ENCODE results near the gene C13orf42.

The C13orf42 gene

DNA sequence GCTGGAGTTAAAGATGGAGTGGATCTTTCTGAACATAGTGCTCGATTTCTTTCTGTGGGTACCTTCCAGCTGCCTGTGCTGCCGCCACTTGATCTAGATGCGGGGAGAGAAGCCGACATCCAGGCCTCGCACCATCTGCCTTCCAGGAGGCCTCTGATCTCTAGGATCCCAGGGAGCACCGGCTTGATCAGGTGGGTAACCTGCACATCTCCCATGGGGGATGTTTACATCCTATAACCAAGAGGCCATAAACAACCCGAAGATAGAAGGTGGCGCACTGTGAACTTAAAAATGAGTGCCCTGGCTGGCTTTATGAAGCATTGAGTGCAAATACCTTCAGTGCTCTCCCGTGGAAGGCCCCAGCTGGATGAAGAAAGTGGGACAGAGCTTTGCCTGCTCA is at the start of gene C13orf42:
C13orf42 (minus strand) TSS at position 101 of the 400 bp plus-strand sequence; CDS start at position 36, 65 bp downstream.
- Histone ChIP-seq H3K9ac (ENCODE audit: low read depth in 1 of 2, low read length in 2 of 2) (no peak within 1 kb of the TSS), H3K9me3 (ENCODE audit: control insufficient read depth in 2 of 2, low read length in 2 of 2) (no peaks in the 10 kb centered on the region), H3K4me3 (ENCODE audit: low read length in 2 of 2) (no peak within 1 kb of the TSS), H3K36me3 (ENCODE audit: control insufficient read depth in 2 of 2, insufficient read depth in 2 of 2, low read length in 2 of 2) (no peaks in the 10 kb centered on the region), H3K27me3 (ENCODE audit: control insufficient read depth in 2 of 2, insufficient read depth in 2 of 2, low read length in 2 of 2) (no peaks in the 10 kb centered on the region), H3K27ac (ENCODE audit: low read depth in 2 of 2, low read length in 2 of 2) (no peak within 1 kb of the TSS), H3K4me1 (ENCODE audit: control insufficient read depth in 2 of 2, insufficient read depth in 2 of 2, low read length in 2 of 2) (no peaks in the 10 kb centered on the region)

DNA sequence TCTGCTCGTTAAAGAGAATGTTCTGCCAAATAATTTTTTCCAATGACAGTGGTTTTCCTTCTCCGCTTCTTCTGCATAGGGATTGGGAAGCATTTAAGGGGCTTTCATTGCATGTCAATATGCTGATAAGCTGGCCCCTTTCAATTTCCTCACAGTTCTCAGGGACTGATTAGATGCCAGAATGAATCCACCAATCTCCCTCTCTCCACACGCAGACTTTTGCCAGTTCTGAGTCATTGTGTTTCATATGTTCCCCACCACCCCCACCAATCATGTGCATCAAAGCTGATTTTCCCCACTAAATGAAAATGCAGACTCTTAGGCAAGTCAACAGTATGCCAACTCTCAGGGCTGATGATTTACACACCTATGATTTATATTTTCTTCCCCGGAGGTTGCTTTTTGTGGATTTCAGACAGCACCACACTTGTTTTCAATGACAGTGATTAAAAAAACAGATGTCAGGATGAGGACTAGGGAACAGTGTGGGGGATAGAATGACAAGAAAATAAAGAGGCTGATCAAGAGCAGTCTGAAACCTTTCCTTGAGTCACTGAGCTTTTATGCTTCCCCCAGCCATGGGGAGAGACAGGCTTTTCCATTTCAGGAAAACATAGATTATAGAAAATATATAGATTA is 47.9 kb upstream of the C13orf42 start:
- Histone ChIP-seq H3K4me3 (ENCODE audit: low read length in 2 of 2) (no peak overlapping the region), H3K4me1 (ENCODE audit: control insufficient read depth in 2 of 2, insufficient read depth in 2 of 2, low read length in 2 of 2) (no peaks in the 10 kb centered on the region), H3K9ac (ENCODE audit: low read depth in 1 of 2, low read length in 2 of 2) (no peak overlapping the region), H3K27ac (ENCODE audit: low read depth in 2 of 2, low read length in 2 of 2) (no peak overlapping the region), H3K9me3 (ENCODE audit: control insufficient read depth in 2 of 2, low read length in 2 of 2) (no peaks in the 10 kb centered on the region), H3K36me3 (ENCODE audit: control insufficient read depth in 2 of 2, insufficient read depth in 2 of 2, low read length in 2 of 2) (no peaks in the 10 kb centered on the region), H3K27me3 (ENCODE audit: control insufficient read depth in 2 of 2, insufficient read depth in 2 of 2, low read length in 2 of 2) (no peaks in the 10 kb centered on the region)

DNA sequence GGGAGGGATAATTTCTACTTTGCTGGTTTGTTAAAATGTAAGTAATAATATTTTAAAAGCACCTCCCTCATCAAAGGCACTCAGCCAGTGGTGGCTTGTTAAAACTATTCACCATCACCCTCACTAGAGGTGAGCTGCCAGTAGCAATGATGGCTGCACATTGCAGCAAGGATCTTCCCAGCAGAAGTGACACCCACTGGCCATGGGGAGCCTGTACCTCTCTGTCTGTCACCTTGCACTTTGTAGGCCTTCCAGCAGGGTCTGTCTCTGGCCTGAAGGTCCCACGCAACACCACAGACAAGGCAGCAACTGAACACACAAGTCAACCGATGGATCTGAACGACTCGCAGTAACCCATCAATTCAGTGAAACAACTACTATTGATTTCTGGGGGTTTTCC is 47.3 kb upstream of the C13orf42 start:
- Histone ChIP-seq H3K36me3 (ENCODE audit: control insufficient read depth in 2 of 2, insufficient read depth in 2 of 2, low read length in 2 of 2) (no peaks in the 10 kb centered on the region), H3K9ac (ENCODE audit: low read depth in 1 of 2, low read length in 2 of 2) (no peak overlapping the region), H3K9me3 (ENCODE audit: control insufficient read depth in 2 of 2, low read length in 2 of 2) (no peaks in the 10 kb centered on the region), H3K27me3 (ENCODE audit: control insufficient read depth in 2 of 2, insufficient read depth in 2 of 2, low read length in 2 of 2) (no peaks in the 10 kb centered on the region), H3K4me3 (ENCODE audit: low read length in 2 of 2) (no peak overlapping the region), H3K4me1 (ENCODE audit: control insufficient read depth in 2 of 2, insufficient read depth in 2 of 2, low read length in 2 of 2) (no peaks in the 10 kb centered on the region), H3K27ac (ENCODE audit: low read depth in 2 of 2, low read length in 2 of 2) (no peak overlapping the region)

DNA sequence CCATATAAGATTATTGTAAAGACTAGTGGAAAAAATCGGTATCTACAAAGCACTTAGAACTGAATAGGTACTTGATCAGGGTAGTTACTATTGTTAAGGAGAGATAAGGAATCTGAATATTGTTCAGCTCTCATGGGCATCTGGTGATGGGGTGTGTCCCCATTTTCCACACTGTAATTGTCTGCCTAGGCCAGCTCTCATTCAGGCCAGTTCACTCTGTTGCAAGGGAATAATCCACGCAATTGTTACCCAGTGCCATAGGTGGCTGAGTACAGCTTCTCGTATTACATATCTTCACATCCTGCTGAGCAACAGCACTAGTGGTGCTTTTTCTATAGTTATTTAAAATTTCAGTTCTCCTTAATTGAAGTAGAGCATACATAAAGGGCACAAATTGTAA is 45.6 kb upstream of the C13orf42 start:
- Histone ChIP-seq H3K36me3 (ENCODE audit: control insufficient read depth in 2 of 2, insufficient read depth in 2 of 2, low read length in 2 of 2) (no peaks in the 10 kb centered on the region), H3K27me3 (ENCODE audit: control insufficient read depth in 2 of 2, insufficient read depth in 2 of 2, low read length in 2 of 2) (no peaks in the 10 kb centered on the region), H3K9ac (ENCODE audit: low read depth in 1 of 2, low read length in 2 of 2) (no peak overlapping the region), H3K27ac (ENCODE audit: low read depth in 2 of 2, low read length in 2 of 2) (no peak overlapping the region), H3K9me3 (ENCODE audit: control insufficient read depth in 2 of 2, low read length in 2 of 2) (no peaks in the 10 kb centered on the region), H3K4me3 (ENCODE audit: low read length in 2 of 2) (no peak overlapping the region), H3K4me1 (ENCODE audit: control insufficient read depth in 2 of 2, insufficient read depth in 2 of 2, low read length in 2 of 2) (no peaks in the 10 kb centered on the region)

DNA sequence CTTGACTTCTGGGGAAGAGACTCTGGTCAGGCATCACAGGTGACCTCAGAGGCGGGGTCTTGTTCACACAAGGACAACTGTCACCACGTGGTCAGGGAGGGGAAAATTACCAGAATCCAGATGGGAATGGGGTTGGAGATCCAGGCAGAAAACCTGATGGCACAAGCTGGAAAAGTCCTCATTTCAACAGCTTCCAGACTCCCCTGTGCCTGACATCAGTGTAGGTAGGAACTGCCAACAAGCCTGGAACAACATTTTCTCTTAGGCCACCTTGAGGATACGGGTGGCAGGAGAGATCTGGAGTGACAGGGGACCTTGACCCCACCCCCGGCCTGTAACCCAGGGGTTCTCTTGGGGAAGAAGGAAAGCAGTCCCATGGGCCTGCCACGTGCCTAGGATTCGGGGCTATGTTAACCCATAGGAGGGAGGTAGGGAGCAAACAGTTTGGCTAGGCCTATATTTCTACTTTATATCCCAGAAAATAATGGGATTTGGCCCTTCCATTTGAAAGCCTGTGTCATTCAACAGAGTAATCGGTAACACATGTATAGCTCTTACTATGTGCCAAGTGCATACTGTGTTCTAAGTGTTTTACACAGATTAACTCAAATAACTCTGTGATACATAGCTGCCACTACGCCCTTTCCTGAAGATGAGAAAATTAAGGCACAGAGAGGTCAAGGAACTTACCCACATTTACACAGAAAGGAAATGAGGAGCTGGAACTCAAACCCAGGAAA is 44.9 kb upstream of the C13orf42 start:
- no peak overlapping the region for H3K27ac ChIP-seq (ENCODE audit: low read depth in 2 of 2, low read length in 2 of 2)
- no peaks in the 10 kb centered on the region for H3K27me3 ChIP-seq (ENCODE audit: control insufficient read depth in 2 of 2, insufficient read depth in 2 of 2, low read length in 2 of 2)
- no peak overlapping the region for H3K9ac ChIP-seq (ENCODE audit: low read depth in 1 of 2, low read length in 2 of 2)
- no peaks in the 10 kb centered on the region for H3K4me1 ChIP-seq (ENCODE audit: control insufficient read depth in 2 of 2, insufficient read depth in 2 of 2, low read length in 2 of 2)
- H3K4me3 ChIP-seq (ENCODE audit: low read length in 2 of 2): no peak overlapping the region
- no peaks in the 10 kb centered on the region for H3K36me3 ChIP-seq (ENCODE audit: control insufficient read depth in 2 of 2, insufficient read depth in 2 of 2, low read length in 2 of 2)
- no peaks in the 10 kb centered on the region for H3K9me3 ChIP-seq (ENCODE audit: control insufficient read depth in 2 of 2, low read length in 2 of 2)

DNA sequence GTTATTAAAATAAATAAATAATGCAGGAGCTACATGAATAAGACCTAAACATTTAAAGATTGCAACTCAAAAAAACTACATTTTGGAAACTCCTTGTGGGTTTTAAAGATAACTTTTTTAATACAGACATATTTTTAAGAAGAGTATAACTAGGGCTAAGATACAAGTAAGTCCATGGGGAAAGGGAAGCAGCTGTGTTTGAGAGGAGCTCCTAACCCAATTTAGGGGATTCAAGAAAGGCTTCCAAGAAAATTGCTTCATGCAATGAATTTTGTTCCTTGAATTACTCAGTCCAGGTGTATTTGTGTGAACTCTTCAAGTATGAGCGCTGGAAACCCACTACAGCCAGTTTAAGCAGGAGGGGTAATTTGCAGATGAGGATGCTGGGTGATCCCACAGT is 44.1 kb upstream of the C13orf42 start:
- Histone ChIP-seq H3K9ac (ENCODE audit: low read depth in 1 of 2, low read length in 2 of 2) (no peak overlapping the region), H3K4me3 (ENCODE audit: low read length in 2 of 2) (no peak overlapping the region), H3K27ac (ENCODE audit: low read depth in 2 of 2, low read length in 2 of 2) (no peak overlapping the region), H3K9me3 (ENCODE audit: control insufficient read depth in 2 of 2, low read length in 2 of 2) (no peaks in the 10 kb centered on the region), H3K36me3 (ENCODE audit: control insufficient read depth in 2 of 2, insufficient read depth in 2 of 2, low read length in 2 of 2) (no peaks in the 10 kb centered on the region), H3K4me1 (ENCODE audit: control insufficient read depth in 2 of 2, insufficient read depth in 2 of 2, low read length in 2 of 2) (no peaks in the 10 kb centered on the region), H3K27me3 (ENCODE audit: control insufficient read depth in 2 of 2, insufficient read depth in 2 of 2, low read length in 2 of 2) (no peaks in the 10 kb centered on the region)

DNA sequence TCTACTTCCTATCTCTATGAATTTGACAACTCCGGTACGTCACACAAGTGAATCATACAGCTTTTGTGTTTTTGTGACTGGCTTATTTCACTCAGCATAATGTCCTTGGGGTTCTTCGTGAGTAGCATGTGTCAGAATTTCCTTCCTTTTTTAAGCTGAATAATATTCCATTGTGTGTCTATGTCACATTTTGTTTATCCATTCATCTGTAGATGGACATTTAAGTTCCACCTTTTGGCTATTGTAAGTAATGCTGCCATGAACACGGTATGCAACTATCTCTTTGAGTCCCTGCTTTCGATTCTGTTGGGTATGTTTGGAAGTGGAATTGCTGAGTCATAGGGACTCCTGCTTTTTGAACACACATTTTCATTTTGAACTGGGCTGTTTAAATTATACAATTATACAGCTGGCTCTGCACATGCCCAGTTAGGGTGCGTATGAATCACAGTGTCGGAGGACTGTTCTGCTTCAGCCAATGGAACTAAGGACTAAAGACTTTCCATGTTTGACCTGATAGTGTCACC is 43.0 kb upstream of the C13orf42 start:
- Histone ChIP-seq H3K9me3 (ENCODE audit: control insufficient read depth in 2 of 2, low read length in 2 of 2) (no peaks in the 10 kb centered on the region), H3K36me3 (ENCODE audit: control insufficient read depth in 2 of 2, insufficient read depth in 2 of 2, low read length in 2 of 2) (no peaks in the 10 kb centered on the region), H3K9ac (ENCODE audit: low read depth in 1 of 2, low read length in 2 of 2) (no peak overlapping the region), H3K4me1 (ENCODE audit: control insufficient read depth in 2 of 2, insufficient read depth in 2 of 2, low read length in 2 of 2) (no peaks in the 10 kb centered on the region), H3K27ac (ENCODE audit: low read depth in 2 of 2, low read length in 2 of 2) (no peak overlapping the region), H3K4me3 (ENCODE audit: low read length in 2 of 2) (no peak overlapping the region), H3K27me3 (ENCODE audit: control insufficient read depth in 2 of 2, insufficient read depth in 2 of 2, low read length in 2 of 2) (peaks cover 0 to 2% of the 10 kb centered on the region in 2 donors)

DNA sequence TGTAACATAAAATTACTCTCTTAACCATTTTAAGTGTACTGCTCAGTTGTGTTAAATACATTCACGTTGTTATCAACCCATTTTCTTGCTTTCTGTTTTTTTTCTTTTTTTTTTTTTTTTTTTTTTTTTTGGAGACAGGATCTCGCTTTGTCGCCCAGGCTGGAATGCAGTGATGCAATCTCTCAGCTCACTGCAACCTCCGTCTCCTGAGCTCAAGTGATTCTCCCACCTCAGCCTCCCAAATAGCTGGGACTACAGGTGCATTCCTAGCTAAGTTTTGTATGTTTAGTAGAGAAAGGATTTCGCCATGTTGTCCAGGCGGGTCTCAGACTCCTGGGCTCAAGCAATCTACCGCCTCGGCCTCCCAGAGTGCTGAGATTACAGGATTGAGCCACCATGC is 42.5 kb upstream of the C13orf42 start:
- H3K4me3 ChIP-seq (ENCODE audit: low read length in 2 of 2): no peak overlapping the region

DNA sequence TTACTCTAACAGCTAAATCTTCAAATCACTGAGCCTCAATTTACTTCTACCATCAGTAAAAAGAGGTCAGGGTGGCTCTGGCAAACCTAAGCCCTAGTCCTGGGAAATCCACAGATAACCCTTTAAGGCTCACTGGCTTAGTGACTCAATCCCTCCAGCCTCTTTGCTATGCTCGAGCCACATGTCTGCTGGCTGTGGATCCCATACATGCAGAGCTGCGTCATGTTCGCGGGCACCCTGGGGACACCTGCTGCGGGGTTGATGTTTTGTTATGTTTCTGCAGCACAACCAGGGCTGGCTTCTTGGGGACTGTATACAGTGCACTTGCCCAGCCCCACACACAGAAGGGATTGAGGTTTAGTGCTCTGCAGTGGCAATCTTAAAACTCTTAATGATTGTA is 41.6 kb upstream of the C13orf42 start:
- H3K27me3 ChIP-seq (ENCODE audit: control insufficient read depth in 2 of 2, insufficient read depth in 2 of 2, low read length in 2 of 2): peaks cover 0 to 2% of the 10 kb centered on the region in 2 donors

More for the DNA sequence above, 42.5 kb upstream of the C13orf42 start:
- H3K27ac ChIP-seq (ENCODE audit: low read depth in 2 of 2, low read length in 2 of 2): no peak overlapping the region
- no peaks in the 10 kb centered on the region for H3K9me3 ChIP-seq (ENCODE audit: control insufficient read depth in 2 of 2, low read length in 2 of 2)
- no peaks in the 10 kb centered on the region for H3K4me1 ChIP-seq (ENCODE audit: control insufficient read depth in 2 of 2, insufficient read depth in 2 of 2, low read length in 2 of 2)
- peaks cover 0 to 2% of the 10 kb centered on the region in 2 donors for H3K27me3 ChIP-seq (ENCODE audit: control insufficient read depth in 2 of 2, insufficient read depth in 2 of 2, low read length in 2 of 2)
- no peak overlapping the region for H3K9ac ChIP-seq (ENCODE audit: low read depth in 1 of 2, low read length in 2 of 2)
- no peaks in the 10 kb centered on the region for H3K36me3 ChIP-seq (ENCODE audit: control insufficient read depth in 2 of 2, insufficient read depth in 2 of 2, low read length in 2 of 2)

DNA sequence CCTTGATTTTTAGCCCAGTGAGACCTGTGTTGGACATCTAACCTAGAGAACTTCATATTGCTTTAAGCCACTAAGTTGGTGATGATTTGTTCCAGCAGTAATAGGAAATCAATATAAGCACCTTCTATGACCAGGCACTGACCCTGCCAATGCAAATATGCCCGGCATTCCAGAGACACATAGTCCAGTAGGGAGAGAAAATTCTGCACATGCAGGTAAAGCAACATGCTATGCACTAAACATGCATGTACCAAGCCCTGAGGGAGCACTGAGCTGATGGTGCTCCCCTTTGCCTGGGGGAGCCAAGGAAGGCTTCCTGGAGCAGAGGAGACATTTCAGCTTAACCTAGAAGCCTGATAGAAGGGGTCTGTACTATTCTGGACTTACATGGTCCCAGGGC is 40.4 kb upstream of the C13orf42 start:
- Histone ChIP-seq H3K27me3 (ENCODE audit: control insufficient read depth in 2 of 2, insufficient read depth in 2 of 2, low read length in 2 of 2) (peaks cover 0 to 2% of the 10 kb centered on the region in 2 donors), H3K9me3 (ENCODE audit: control insufficient read depth in 2 of 2, low read length in 2 of 2) (no peaks in the 10 kb centered on the region), H3K27ac (ENCODE audit: low read depth in 2 of 2, low read length in 2 of 2) (no peak overlapping the region), H3K9ac (ENCODE audit: low read depth in 1 of 2, low read length in 2 of 2) (no peak overlapping the region), H3K4me1 (ENCODE audit: control insufficient read depth in 2 of 2, insufficient read depth in 2 of 2, low read length in 2 of 2) (no peaks in the 10 kb centered on the region), H3K4me3 (ENCODE audit: low read length in 2 of 2) (no peak overlapping the region), H3K36me3 (ENCODE audit: control insufficient read depth in 2 of 2, insufficient read depth in 2 of 2, low read length in 2 of 2) (no peaks in the 10 kb centered on the region)

More for the DNA sequence above, 41.6 kb upstream of the C13orf42 start:
- Histone ChIP-seq H3K9ac (ENCODE audit: low read depth in 1 of 2, low read length in 2 of 2) (no peak overlapping the region), H3K36me3 (ENCODE audit: control insufficient read depth in 2 of 2, insufficient read depth in 2 of 2, low read length in 2 of 2) (no peaks in the 10 kb centered on the region), H3K4me3 (ENCODE audit: low read length in 2 of 2) (no peak overlapping the region), H3K4me1 (ENCODE audit: control insufficient read depth in 2 of 2, insufficient read depth in 2 of 2, low read length in 2 of 2) (no peaks in the 10 kb centered on the region), H3K9me3 (ENCODE audit: control insufficient read depth in 2 of 2, low read length in 2 of 2) (no peaks in the 10 kb centered on the region), H3K27ac (ENCODE audit: low read depth in 2 of 2, low read length in 2 of 2) (no peak overlapping the region)

All from mucosa of rectum (tissue), 2 donors.